Measurements from ENCODE around the gene MEI1. TPM values are rescaled to one million over a fixed set of nuclear protein-coding genes. Genes with fewer than 3 reads are reported as not detected.

The MEI1 gene
- total RNA-seq, 1 donor: 0.36 TPM

GRCh38 chr22:41752011-41752970 is 53.0 kb downstream of the MEI1 start:
- Histone ChIP-seq H3K79me2 (ENCODE audit: insufficient read depth, low read length) (no peaks in the 10 kb centered on the region), H3K27me3 (ENCODE audit: insufficient read depth, low read length) (peaks cover 25% of the 10 kb centered on the region), H3K36me3 (ENCODE audit: insufficient read depth, low read length) (no peaks in the 10 kb centered on the region), H3K4me3 (ENCODE audit: insufficient read depth, low read length) (no peak overlapping the region), H3K9me3 (ENCODE audit: low read depth, low read length) (no peaks in the 10 kb centered on the region), H4K20me1 (ENCODE audit: insufficient read depth, low read length) (no peaks in the 10 kb centered on the region), H3K4me1 (ENCODE audit: insufficient read depth, low read length) (no peaks in the 10 kb centered on the region), H2AFZ (ENCODE audit: low read length) (no peak overlapping the region), H3K27ac (ENCODE audit: low read depth, low read length) (no peak overlapping the region), H3K4me2 (ENCODE audit: insufficient read depth, low read length) (no peak overlapping the region)
- TF ChIP-seq, protein P1, sequence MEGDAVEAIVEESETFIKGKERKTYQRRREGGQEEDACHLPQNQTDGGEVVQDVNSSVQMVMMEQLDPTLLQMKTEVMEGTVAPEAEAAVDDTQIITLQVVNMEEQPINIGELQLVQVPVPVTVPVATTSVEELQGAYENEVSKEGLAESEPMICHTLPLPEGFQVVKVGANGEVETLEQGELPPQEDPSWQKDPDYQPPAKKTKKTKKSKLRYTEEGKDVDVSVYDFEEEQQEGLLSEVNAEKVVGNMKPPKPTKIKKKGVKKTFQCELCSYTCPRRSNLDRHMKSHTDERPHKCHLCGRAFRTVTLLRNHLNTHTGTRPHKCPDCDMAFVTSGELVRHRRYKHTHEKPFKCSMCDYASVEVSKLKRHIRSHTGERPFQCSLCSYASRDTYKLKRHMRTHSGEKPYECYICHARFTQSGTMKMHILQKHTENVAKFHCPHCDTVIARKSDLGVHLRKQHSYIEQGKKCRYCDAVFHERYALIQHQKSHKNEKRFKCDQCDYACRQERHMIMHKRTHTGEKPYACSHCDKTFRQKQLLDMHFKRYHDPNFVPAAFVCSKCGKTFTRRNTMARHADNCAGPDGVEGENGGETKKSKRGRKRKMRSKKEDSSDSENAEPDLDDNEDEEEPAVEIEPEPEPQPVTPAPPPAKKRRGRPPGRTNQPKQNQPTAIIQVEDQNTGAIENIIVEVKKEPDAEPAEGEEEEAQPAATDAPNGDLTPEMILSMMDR (IDR thresholded peaks at IDR 0.05; ENCODE audit: extremely low read depth, low read depth, low read length): no peak
- no peak for DNase-seq (ENCODE audit: insufficient read length, low spot score, missing footprints)

DNA sequence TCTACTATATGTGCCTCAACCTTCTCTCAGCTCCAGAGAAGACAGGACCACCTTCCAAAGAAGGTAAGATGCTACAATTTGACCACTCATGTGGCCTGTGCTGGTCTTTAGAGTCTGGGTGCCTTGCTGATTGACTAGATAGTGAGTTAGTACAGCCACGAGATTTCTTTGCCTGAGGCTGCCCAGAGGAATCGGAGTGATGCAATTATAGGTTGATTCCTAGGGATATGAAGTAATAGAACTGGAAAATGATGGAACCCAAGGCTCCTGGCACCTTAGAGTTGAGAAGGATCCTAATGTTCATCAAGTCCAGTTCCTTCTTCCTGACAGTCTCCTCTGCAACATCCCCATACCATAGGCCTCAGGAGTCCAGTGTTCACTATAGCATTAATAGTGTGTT is 54.7 kb downstream of the MEI1 start:
- H3K27ac ChIP-seq (ENCODE audit: low read depth, low read length): no peak overlapping the region
- H4K20me1 ChIP-seq (ENCODE audit: insufficient read depth, low read length): no peaks in the 10 kb centered on the region
- DNase-seq (ENCODE audit: insufficient read length, low spot score, missing footprints): no peak
- no peak overlapping the region for H2AFZ ChIP-seq (ENCODE audit: low read length)
- no peaks in the 10 kb centered on the region for H3K4me1 ChIP-seq (ENCODE audit: insufficient read depth, low read length)
- TF ChIP-seq, protein P1 (IDR thresholded peaks at IDR 0.05; ENCODE audit: extremely low read depth, low read depth, low read length): no peak
- no peaks in the 10 kb centered on the region for H3K9me3 ChIP-seq (ENCODE audit: low read depth, low read length)
- no peaks in the 10 kb centered on the region for H3K79me2 ChIP-seq (ENCODE audit: insufficient read depth, low read length)
- no peak overlapping the region for H3K4me2 ChIP-seq (ENCODE audit: insufficient read depth, low read length)
- H3K4me3 ChIP-seq (ENCODE audit: insufficient read depth, low read length): no peak overlapping the region
- no peaks in the 10 kb centered on the region for H3K36me3 ChIP-seq (ENCODE audit: insufficient read depth, low read length)
- H3K27me3 ChIP-seq (ENCODE audit: insufficient read depth, low read length): peaks cover 25% of the 10 kb centered on the region

DNA sequence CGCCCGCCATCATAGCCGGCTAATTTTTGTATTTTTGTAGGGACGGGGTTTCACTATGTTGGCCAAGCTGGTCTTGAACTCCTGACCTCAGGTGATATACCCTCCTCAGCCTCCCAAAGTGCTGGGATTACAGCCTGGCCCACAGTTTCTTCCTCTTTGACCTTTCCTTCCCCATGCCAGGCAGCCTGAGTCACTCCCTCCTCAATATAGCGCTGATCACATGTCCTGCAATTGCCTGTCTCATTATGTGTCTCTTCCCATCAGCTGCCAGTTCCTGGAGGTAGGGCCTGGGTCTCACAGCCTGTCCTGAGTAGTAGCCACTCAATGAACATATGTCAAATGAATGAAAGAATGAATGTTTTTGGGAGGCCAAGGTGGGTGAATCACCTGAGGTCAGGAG is 58.2 kb downstream of the MEI1 start:
- H3K9me3 ChIP-seq (ENCODE audit: low read depth, low read length): no peaks in the 10 kb centered on the region
- TF ChIP-seq, protein P1 (IDR thresholded peaks at IDR 0.05; ENCODE audit: extremely low read depth, low read depth, low read length): no peak
- H4K20me1 ChIP-seq (ENCODE audit: insufficient read depth, low read length): no peaks in the 10 kb centered on the region
- H3K36me3 ChIP-seq (ENCODE audit: insufficient read depth, low read length): no peaks in the 10 kb centered on the region
- H3K4me3 ChIP-seq (ENCODE audit: insufficient read depth, low read length): no peak overlapping the region
- no peak for DNase-seq (ENCODE audit: insufficient read length, low spot score, missing footprints)
- H3K27me3 ChIP-seq (ENCODE audit: insufficient read depth, low read length): peaks cover 7% of the 10 kb centered on the region
- no peak overlapping the region for H3K4me2 ChIP-seq (ENCODE audit: insufficient read depth, low read length)
- H3K27ac ChIP-seq (ENCODE audit: low read depth, low read length): no peak overlapping the region
- H2AFZ ChIP-seq (ENCODE audit: low read length): no peak overlapping the region
- H3K79me2 ChIP-seq (ENCODE audit: insufficient read depth, low read length): no peaks in the 10 kb centered on the region
- no peaks in the 10 kb centered on the region for H3K4me1 ChIP-seq (ENCODE audit: insufficient read depth, low read length)

GRCh38 chr22:41758231-41758630 is 58.9 kb downstream of the MEI1 start:
- TF ChIP-seq, protein P1 (IDR thresholded peaks at IDR 0.05; ENCODE audit: extremely low read depth, low read depth, low read length): no peak
- H3K9me3 ChIP-seq (ENCODE audit: low read depth, low read length): no peaks in the 10 kb centered on the region
- no peak overlapping the region for H2AFZ ChIP-seq (ENCODE audit: low read length)
- no peaks in the 10 kb centered on the region for H3K4me1 ChIP-seq (ENCODE audit: insufficient read depth, low read length)
- no peaks in the 10 kb centered on the region for H3K79me2 ChIP-seq (ENCODE audit: insufficient read depth, low read length)
- H4K20me1 ChIP-seq (ENCODE audit: insufficient read depth, low read length): no peaks in the 10 kb centered on the region
- H3K36me3 ChIP-seq (ENCODE audit: insufficient read depth, low read length): no peaks in the 10 kb centered on the region
- no peak overlapping the region for H3K27ac ChIP-seq (ENCODE audit: low read depth, low read length)
- H3K4me2 ChIP-seq (ENCODE audit: insufficient read depth, low read length): no peak overlapping the region
- no peak overlapping the region for H3K4me3 ChIP-seq (ENCODE audit: insufficient read depth, low read length)
- no peak for DNase-seq (ENCODE audit: insufficient read length, low spot score, missing footprints)
- H3K27me3 ChIP-seq (ENCODE audit: insufficient read depth, low read length): peaks cover 7% of the 10 kb centered on the region

Data from osteoblast (primary cell).